Breast epithelium (tissue), 3 donors: ENCODE results near the gene PTPRM.

Experiments used
- CTCF ChIP-seq, 3 donors: fragments of 450-650 bp; IDR thresholded peaks; one replicate each; pipeline ENCODE4 v1.5.1; 2016 to 2017; ENCODE audit warnings: antibody characterized with exemption in 3 of 3, mild to moderate bottlenecking in 3 of 3, moderate library complexity in 3 of 3
- POLR2A ChIP-seq: fragments of 450-650 bp; IDR thresholded peaks from one replicate; pipeline ENCODE4 v1.6.1; 2016; ENCODE audit warnings: antibody characterized with exemption, mild to moderate bottlenecking, moderate library complexity

DNA sequence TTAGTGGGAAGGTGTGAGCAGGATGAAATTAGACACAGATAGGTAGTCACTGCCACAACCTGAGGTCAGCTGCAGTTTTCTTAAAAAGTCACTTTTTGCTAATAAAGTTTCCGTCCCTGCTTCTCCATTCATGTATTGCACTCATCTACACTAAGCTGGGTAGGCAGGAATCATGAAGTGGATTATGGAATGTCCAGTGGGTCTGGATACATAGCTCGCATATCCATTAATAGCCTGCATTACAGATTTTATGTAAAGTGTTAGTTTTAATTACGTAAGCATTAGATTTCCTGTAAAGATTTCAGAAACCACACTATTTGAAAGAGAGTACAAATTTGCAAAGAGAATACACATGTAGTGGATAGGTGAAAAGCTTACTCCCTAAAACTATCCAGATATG, 30.4 kb downstream of the PTPRM start:
- no peak for TF ChIP-seq CTCF (IDR thresholded peaks at IDR 0.05)
- TF ChIP-seq POLR2A, result no peak
